GM18498 (cell line): ENCODE measurements around the gene L1CAM.

Source experiments
- ATAC-seq: cut with Tn5 transposase; IDR thresholded peaks from one replicate; pipeline ENCODE4 v1.9.1; 2021; ENCODE audit warnings: mild to moderate bottlenecking, moderate library complexity; ENCODE audit not compliant: unreplicated experiment

Gene L1CAM

GRCh38 chrX:153866302-153867019 is 19.5 kb downstream of the L1CAM start:
- no peak for ATAC-seq

- no peak for ATAC-seq
Observed at GRCh38 chrX:153865685-153866084, 20.3 kb downstream of the L1CAM start.

GRCh38 chrX:153865321-153865580 is 20.7 kb downstream of the L1CAM start:
- ATAC-seq: no peak

DNA sequence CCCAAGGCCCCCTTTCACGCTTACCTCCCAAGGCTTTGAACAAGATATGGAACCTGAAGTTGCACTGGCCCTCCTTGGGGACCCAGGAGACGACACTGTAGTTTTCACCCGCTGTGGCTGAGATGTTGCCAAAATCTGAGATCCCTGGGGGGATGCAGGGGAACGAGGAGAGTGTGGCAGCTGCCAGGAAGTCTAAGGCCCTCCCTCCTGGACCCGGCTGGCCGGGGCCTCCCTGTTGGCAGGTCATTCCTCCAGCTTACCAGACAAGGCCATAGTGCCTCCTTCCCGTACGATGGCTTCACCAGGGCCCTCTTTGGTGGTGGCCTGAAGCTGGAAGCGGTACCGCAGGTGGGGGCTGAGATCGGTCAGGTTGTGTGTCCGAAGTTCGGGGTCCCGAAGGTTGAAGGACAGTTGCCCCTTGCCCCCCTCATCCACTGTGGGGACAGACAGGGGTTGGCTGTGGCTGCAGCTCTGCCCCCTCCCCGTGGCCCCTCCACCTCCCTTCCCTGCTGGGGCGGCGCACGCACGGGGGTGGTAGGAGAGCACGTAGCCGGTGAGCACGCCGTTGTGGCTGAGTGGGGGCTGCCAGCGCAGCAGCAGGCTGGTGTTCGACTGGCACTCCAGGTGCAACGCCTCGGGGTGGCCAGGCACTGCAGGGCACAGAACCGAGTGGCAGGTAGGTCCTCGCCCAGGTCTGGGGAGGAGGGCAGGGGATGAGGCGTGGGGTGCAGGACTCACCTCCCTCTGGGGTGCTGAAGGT is 21.2 kb downstream of the L1CAM start:
- ATAC-seq: no peak

- ATAC-seq: no peak
Observed at GRCh38 chrX:153864101-153864500, 21.9 kb downstream of the L1CAM start.

DNA sequence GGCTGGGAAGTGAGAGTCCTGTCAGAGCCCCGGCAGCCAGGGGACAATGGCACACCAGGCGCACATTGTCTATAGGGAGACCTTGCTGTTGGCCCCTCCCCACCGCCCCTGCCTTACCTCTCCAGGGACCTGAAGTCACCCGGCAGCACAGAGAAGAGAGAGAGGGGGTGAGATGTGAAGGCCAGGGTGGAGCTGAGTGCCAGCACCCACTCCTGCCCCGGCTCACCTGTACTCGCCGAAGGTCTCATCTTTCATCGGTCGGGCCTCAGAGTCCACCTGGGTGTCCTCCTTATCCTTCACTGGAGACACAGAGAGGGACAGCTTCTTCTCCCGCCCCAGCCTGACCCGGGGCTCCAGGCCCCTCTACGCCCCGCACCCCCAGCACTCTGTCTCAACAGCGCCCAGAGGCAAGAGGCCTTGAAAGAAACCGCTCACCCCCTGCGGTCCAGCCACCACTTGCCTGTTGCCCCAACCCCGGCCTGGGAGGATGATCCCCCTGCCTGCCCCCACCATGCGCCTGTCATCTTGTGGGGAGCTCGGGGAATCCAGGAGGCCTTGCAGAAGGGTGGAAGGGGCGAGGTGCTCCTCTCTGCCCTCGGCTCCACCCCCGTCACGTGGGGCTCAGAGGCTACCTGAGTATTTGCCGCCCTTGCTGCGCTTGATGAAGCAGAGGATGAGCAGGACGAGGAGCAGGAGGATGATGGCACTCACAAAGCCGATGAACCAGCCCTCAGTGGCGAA is 22.6 kb downstream of the L1CAM start:
- ATAC-seq: no peak

- no peak for ATAC-seq
Observed at GRCh38 chrX:153862369-153863250, 23.4 kb downstream of the L1CAM start.

DNA sequence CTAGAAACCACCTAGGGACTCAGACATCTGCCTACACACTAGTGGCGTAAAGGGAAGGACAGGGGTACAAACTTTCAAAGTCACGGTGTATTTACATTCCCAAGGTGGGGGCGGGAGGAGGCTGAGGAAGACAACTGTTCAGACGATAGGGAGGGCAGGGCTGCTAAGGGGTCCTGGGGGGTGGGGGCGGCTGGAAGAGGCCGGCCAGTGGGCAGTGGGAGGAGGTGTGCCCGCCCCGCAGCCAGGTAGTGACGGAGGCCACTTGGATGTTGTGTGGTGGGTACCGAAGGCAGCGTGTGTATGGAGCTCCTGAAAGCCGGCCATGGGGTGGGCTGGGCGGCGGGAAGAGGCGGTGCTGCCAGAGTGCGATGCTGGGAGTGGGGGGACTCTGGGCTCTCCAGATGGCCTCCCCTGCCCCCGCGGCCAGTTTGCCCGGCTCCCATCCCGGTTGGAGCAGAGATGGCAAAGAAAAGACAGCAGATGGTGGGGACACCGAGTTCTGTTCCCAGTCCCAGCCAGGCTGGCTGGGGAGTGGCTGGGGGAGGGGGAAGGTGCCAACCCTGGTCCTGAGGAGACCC is 24.2 kb downstream of the L1CAM start:
- ATAC-seq: no peak

- ATAC-seq: no peak
Observed at GRCh38 chrX:153861151-153861550, 24.8 kb downstream of the L1CAM start.

DNA sequence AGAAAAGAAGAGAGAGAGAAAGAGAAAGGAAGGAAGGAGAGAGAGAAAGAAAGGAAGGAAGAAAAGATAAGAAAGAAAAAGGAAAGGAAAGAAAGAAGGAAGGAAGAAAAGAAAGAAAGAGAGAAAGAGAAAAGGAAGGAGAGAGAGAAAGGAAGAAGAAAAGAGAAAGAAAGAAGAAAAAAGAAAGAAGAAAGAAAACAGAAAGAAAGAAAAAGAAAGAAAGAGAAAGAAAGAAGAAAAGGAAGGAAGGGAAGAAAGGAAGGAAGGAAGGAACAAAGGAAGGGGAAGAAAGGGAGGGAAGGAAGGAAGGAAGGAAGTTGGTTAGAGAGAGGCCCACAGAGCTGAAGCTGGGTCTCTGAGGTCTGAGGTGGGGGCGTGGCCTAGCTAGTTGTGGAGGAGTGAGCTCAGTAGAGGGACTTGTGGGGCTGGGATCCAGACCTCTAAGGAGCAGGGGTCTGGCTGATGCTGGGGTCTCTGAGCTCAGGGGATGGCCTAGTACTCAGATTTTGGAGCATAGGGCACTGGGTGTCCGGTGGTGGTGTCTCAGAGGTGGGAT is 28.5 kb downstream of the L1CAM start:
- ATAC-seq: no peak

GRCh38 chrX:153854702-153855101 is 31.3 kb downstream of the L1CAM start:
- no peak for ATAC-seq

GRCh38 chrX:153853902-153854267 is 32.1 kb downstream of the L1CAM start:
- no peak for ATAC-seq

- ATAC-seq: no peak
Observed at GRCh38 chrX:153853180-153853901, 32.6 kb downstream of the L1CAM start.

- no peak for ATAC-seq
Observed at GRCh38 chrX:153851981-153852380, 34.0 kb downstream of the L1CAM start.

GRCh38 chrX:153848325-153848724 is 37.6 kb downstream of the L1CAM start:
- ATAC-seq: no peak

DNA sequence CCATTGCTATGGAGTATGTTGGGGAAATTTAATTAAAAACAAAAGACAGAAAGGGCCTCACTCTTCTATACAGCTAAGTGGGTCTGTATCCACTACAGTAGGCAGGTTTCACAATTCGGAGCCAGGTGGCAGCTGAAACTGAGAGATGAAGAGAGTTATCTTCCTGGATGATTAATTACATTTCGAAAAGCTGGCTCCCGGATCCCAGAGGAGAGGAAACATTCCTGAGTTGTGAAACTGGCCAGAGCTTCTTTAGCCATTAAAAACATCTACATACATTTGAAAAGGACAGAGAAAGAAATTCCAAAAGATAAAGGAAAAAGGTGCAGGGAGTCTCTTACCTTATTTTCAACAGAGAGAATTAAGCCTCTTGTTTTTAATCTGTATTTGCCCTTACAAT is 40.1 kb downstream of the L1CAM start:
- ATAC-seq: no peak

DNA sequence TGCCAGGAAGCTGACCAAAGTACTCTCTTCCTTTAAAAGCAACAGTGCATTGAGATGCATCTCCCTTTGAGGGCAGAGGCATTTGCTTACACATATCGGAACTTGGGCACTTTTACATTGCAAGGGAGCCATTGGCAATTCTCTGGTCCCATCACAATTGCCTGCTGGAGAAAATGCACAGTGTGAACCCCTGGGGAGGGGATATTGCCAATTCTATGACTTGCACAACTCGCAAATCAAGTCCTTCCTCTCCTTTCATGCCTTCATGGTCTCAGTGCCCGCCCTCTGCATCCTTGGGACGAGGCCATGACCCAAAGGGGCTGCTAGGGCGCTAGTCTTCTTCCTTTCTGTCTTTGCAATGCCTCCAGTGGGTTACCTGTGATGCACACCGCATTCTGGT is 40.8 kb downstream of the L1CAM start:
- ATAC-seq: no peak

- no peak for ATAC-seq
Observed at GRCh38 chrX:153844509-153845082, 41.4 kb downstream of the L1CAM start.

- no peak for ATAC-seq
Observed at GRCh38 chrX:153836921-153837320, 49.1 kb downstream of the L1CAM start.
